GM23338 (cell line): ENCODE data around the gene MFSD11.

Experiments
- CREB1 ChIP-seq: fragments of 250-450 bp; sonication (Bioruptor Pico); IDR thresholded peaks from 2 replicates; pipeline ENCODE4 v1.5.0; 2020; ENCODE audit warnings: low read depth, mild to moderate bottlenecking, moderate library complexity
- CTCF ChIP-seq, 2 experiments: fragments of 200-600 bp in 1 of 2; sonication (generic) in 1 of 2; conservative IDR thresholded peaks; 2 replicates each; pipeline versions ENCODE4 v1.5.1 to v1.6.1; 2016 to 2017; ENCODE audit warnings: antibody characterized with exemption in 2 of 2, low read depth in 2 of 2, mild to moderate bottlenecking in 2 of 2, moderate library complexity in 1 of 2
- EZH2 ChIP-seq: fragments of 200-600 bp; sonication (generic); IDR thresholded peaks from one replicate; pipeline ENCODE4 v1.8.0; 2017; ENCODE audit warnings: antibody characterized with exemption, mild to moderate bottlenecking, low read depth; ENCODE audit not compliant: unreplicated experiment
- EZH2phosphoT487 ChIP-seq: fragments of 200-600 bp; sonication (generic); IDR thresholded peaks from one replicate; pipeline ENCODE4 v1.8.1; 2018; ENCODE audit warnings: antibody characterized with exemption; ENCODE audit not compliant: unreplicated experiment
- POLR2AphosphoS5 ChIP-seq: IDR thresholded peaks from 2 replicates; pipeline ENCODE4 v1.6.1; 2016; ENCODE audit warnings: antibody characterized with exemption, low read depth
- REST ChIP-seq: IDR thresholded peaks from one replicate; pipeline ENCODE4 v1.6.1; 2018; ENCODE audit warnings: antibody characterized with exemption; ENCODE audit not compliant: unreplicated experiment
- ZNF331 ChIP-seq: fragments of 250-450 bp; sonication (Bioruptor Pico); IDR thresholded peaks from 2 replicates; pipeline ENCODE4 v1.5.0; 2020; ENCODE audit warnings: low read depth, mild to moderate bottlenecking, moderate library complexity

GRCh38 chr17:76702076-76702475 is 35.8 kb upstream of the MFSD11 start:
- TF ChIP-seq CREB1 (CRISPR knock-in tag) (no peak), ZNF331 (no peak), EZH2 (no peak), CTCF (conservative IDR thresholded peaks at IDR 0.05; ENCODE audit: low read depth in 2 of 2) (no peak), REST (no peak), EZH2phosphoT487 (no peak), POLR2AphosphoS5 (no peak)
